ENCODE data around the gene CELF2.

The CELF2 gene

DNA sequence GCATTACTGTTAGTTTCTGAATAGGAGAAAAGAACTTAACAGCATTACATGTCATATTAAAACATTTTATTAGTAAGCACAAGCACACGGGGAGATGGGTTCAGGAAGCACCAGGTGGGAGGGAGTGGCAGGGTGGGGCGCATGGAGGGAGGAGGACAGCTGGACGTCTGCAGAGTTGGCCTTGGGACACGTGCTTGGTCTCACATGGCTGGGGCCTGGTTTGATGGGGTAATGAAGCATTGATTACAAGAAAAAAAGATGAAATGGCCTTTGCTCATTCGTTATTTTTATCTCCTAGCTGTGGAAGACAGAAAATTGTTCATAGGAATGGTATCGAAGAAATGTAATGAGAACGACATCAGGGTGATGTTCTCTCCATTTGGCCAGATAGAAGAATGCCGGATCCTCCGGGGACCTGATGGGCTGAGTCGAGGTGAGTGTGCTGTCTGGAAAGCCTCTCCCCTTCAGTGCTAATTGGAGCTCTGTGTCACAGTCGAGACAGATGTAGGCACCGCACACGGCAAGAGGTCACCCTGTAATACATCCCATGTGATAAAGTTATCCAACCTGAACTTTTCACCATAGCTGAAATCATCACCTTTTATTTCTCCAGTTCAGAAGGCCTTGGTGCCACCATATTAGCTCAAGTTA, 239.9 kb downstream of the CELF2 start:
- TF ChIP-seq, protein P1, sequence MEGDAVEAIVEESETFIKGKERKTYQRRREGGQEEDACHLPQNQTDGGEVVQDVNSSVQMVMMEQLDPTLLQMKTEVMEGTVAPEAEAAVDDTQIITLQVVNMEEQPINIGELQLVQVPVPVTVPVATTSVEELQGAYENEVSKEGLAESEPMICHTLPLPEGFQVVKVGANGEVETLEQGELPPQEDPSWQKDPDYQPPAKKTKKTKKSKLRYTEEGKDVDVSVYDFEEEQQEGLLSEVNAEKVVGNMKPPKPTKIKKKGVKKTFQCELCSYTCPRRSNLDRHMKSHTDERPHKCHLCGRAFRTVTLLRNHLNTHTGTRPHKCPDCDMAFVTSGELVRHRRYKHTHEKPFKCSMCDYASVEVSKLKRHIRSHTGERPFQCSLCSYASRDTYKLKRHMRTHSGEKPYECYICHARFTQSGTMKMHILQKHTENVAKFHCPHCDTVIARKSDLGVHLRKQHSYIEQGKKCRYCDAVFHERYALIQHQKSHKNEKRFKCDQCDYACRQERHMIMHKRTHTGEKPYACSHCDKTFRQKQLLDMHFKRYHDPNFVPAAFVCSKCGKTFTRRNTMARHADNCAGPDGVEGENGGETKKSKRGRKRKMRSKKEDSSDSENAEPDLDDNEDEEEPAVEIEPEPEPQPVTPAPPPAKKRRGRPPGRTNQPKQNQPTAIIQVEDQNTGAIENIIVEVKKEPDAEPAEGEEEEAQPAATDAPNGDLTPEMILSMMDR (IDR thresholded peaks at IDR 0.05): no peak
- H3K27me3 Mint-ChIP-seq (ENCODE audit: low read depth, poor library complexity): peaks cover 22% of the 10 kb centered on the region
- peaks cover 31% of the 10 kb centered on the region for H3K4me1 Mint-ChIP-seq
- H3K27ac Mint-ChIP-seq: no peak overlapping the region
- H3K4me3 Mint-ChIP-seq: no peak overlapping the region
- DNase-seq: no peak
- H3K9me3 Mint-ChIP-seq: no peaks in the 10 kb centered on the region
- no peaks in the 10 kb centered on the region for H3K36me3 Mint-ChIP-seq (ENCODE audit: low read depth)

DNA sequence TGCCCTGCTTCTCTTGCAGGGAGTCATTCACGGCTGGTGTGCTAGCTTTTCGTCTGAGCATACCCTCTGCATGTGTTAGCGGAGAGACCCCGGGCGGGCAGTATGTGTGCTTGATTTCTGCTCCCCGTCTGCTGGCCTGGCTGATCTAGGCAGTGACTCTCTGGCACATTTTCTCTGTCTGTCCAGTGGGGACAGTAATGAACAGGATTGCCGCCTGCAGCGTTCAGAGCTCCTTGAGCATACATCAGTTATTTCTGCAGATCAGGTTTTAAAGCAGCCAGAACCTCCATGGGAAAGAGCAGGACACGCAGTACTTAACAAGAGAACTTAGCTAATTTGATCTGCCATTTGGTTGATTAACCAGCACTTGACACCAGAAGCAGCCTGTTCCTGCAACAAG, 242.5 kb downstream of the CELF2 start:
- H3K36me3 Mint-ChIP-seq (ENCODE audit: low read depth): no peaks in the 10 kb centered on the region
- TF ChIP-seq, protein P1 (IDR thresholded peaks at IDR 0.05): no peak
- H3K27ac Mint-ChIP-seq: no peak overlapping the region
- peak; percentile 19 for DNase-seq
- peaks cover 19% of the 10 kb centered on the region for H3K27me3 Mint-ChIP-seq (ENCODE audit: low read depth, poor library complexity)
- no peak overlapping the region for H3K4me3 Mint-ChIP-seq
- H3K9me3 Mint-ChIP-seq: no peaks in the 10 kb centered on the region
- H3K4me1 Mint-ChIP-seq: peaks cover 26% of the 10 kb centered on the region

DNA sequence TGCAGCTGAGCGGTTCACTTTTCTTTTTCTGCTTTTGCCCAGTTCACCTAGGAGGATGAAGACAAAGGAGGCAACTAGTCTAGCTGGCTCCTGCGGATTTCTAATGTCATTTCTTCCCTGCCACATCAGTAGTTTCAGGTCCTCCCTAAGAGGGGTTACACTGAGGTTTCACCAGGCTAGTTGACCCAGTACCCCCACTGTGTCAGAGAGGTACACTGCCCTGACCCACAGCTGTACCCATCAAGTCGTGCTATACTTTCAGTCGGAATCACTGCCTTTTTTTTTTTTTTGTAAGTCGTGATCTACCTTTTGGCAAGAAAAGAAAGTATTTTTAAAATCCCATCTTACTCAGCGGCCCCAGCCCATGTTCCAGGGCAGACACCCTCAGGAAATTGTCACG, 243.5 kb downstream of the CELF2 start:
- Mint-ChIP-seq H3K27ac (no peak overlapping the region), H3K4me3 (no peak overlapping the region), H3K27me3 (ENCODE audit: low read depth, poor library complexity) (peaks cover 12% of the 10 kb centered on the region), H3K4me1 (peaks cover 32% of the 10 kb centered on the region), H3K9me3 (no peaks in the 10 kb centered on the region), H3K36me3 (ENCODE audit: low read depth) (no peaks in the 10 kb centered on the region)
- TF ChIP-seq, protein P1 (IDR thresholded peaks at IDR 0.05): no peak
- DNase-seq: no peak

DNA sequence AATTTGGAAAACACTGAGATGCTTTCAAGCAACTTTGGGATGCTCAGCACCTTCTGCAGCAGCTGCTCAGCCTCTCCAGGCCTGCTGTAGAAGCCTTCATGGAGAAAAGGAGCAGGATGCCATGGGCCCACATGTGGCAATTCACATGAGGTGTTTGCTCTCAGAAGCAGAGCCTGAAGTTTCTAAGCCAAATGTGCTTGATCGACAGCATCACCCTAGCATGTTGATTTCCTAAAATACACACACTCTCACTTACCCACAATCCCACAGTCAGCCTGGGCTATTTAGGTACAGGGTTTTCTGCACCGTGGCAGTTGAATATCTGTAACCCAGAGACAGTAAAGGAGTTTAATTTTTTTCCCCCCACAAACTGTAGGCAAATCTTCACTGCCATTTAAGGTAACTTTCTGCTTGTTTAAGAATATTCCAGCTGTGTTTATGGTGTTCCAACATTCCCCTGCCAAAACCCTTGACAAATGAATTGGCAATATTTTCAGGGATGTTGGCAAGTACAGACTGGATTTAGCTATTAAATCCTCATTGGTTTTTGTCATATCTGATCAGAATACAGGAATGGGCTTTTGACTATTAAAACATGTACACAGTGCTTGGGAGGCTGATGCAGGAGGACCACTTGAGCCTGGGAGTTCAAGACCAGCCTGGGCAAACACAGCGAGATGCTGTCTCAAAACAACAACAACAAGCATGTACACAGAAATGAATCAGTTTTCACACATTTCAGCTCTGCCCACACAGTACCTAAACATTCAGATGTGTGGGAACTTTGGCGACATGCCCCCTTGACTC, 244.2 kb downstream of the CELF2 start:
- no peak overlapping the region for H3K4me3 Mint-ChIP-seq
- TF ChIP-seq, protein P1 (IDR thresholded peaks at IDR 0.05): no peak

DNA sequence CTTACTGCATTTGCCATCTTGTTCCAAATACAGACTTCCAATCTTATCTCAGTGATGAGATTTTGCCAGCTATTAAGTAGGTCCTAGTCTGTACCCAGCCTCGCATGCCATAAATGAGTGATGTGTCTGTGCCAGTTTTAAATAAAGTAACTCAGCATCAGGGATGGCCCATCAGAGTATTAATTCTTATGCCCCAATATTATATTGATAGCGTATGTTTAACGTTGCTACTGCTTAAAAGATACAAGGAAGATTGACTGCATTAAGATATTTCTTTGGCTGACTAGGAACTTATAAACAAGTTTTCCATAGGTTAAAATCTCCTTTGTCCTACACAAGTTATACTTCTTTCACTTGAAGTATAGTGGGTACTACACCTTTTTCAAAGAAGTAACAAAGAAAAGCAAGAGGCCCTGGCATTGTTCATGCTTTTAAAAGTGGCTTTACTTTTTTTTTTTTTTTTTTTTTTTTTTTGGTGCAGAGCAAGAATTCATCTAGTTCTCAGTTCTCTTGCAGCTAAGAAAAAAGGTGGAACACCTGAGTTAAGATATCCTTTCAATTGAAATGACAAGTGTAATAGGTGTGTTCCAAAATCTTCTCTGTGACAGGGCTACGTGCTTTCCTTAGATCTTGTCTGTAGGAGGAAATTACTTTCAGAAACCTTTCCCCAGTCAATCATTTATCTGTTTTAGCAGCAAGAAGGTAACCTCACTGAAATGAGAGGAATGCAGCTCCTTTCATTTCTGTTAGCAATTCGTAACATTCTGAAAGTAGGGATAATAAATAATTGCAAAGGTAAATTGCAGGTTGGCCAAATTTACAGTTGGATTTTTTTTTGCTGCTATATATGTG, 245.0 kb downstream of the CELF2 start:
- Mint-ChIP-seq H3K27ac (no peak overlapping the region), H3K4me3 (no peak overlapping the region), H3K27me3 (ENCODE audit: low read depth, poor library complexity) (peaks cover under 1% of the 10 kb centered on the region), H3K36me3 (ENCODE audit: low read depth) (no peaks in the 10 kb centered on the region), H3K9me3 (no peaks in the 10 kb centered on the region), H3K4me1 (peaks cover 41% of the 10 kb centered on the region)
- TF ChIP-seq, protein P1 (IDR thresholded peaks at IDR 0.05): no peak
- no peak for DNase-seq

More for the DNA sequence above, 244.2 kb downstream of the CELF2 start:
- Mint-ChIP-seq H3K27ac (no peak overlapping the region), H3K4me1 (peaks cover 39% of the 10 kb centered on the region), H3K9me3 (no peaks in the 10 kb centered on the region), H3K27me3 (ENCODE audit: low read depth, poor library complexity) (peaks cover 8% of the 10 kb centered on the region), H3K36me3 (ENCODE audit: low read depth) (no peaks in the 10 kb centered on the region)
- DNase-seq: no peak
